ENCODE measurements around the gene SUSD2.

SUSD2 gene

DNA sequence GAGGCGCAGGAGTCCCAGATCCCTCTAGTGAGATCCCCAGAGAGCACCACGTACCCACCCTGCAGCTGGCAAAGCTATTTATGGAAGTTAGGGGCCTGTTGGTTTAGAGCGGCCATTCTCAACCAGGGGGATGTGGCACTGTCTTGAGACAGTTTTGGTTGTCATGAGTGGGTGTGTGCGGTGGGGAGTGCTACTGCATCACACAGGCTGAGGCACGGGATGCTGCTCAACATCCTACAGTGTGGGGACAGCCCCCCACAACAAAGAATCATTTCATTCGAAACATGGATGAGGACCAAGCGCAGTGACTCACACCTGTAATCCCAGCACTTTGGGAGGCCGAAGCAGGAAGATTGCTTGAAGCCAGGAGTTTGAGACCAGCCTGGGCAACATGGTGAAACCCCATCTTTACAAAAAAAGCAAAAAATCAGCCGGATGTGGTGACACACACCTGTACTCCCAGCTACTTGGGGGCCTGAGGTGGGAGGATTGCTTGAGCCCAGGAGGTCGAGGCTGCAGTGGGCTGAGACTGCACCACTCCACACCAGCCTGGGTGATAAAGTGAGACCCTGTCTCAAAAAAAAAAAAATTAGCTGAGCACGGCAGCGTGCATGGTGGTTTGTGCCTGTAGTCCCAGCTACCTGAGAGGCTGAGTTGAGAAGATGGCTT, 35.4 kb downstream of the SUSD2 start:
- DNase-seq (ENCODE audit: extremely low read depth, low read depth) = no peak
- H3K4me3 ChIP-seq (replicated peaks; ENCODE audit: low read depth, low read length) = no peak overlapping the region
- no peak for TF ChIP-seq CTCF (IDR thresholded peaks at IDR 0.05; ENCODE audit: low read depth, low read length, missing control alignments)

- no peak for DNase-seq (ENCODE audit: extremely low read depth, low read depth)
- no peak for TF ChIP-seq CTCF (IDR thresholded peaks at IDR 0.05; ENCODE audit: low read depth, low read length, missing control alignments)
- H3K4me3 ChIP-seq (replicated peaks; ENCODE audit: low read depth, low read length) = no peak overlapping the region
These were observed 36.1 kb downstream of the SUSD2 start for GRCh38 chr22:24217384-24217783.

- no peak for TF ChIP-seq CTCF (IDR thresholded peaks at IDR 0.05; ENCODE audit: low read depth, low read length, missing control alignments)
These were observed 38.5 kb downstream of the SUSD2 start for GRCh38 chr22:24219750-24220149.

GRCh38 chr22:24224468-24224867, 43.2 kb downstream of the SUSD2 start:
- TF ChIP-seq CTCF (IDR thresholded peaks at IDR 0.05; ENCODE audit: low read depth, low read length, missing control alignments) = no peak
- no peak overlapping the region for H3K4me3 ChIP-seq (replicated peaks; ENCODE audit: low read depth, low read length)
- DNase-seq (ENCODE audit: extremely low read depth, low read depth) = no peak

More at GRCh38 chr22:24219750-24220149, 38.5 kb downstream of the SUSD2 start:
- no peak for DNase-seq (ENCODE audit: extremely low read depth, low read depth)
- no peak overlapping the region for H3K4me3 ChIP-seq (replicated peaks; ENCODE audit: low read depth, low read length)

DNA sequence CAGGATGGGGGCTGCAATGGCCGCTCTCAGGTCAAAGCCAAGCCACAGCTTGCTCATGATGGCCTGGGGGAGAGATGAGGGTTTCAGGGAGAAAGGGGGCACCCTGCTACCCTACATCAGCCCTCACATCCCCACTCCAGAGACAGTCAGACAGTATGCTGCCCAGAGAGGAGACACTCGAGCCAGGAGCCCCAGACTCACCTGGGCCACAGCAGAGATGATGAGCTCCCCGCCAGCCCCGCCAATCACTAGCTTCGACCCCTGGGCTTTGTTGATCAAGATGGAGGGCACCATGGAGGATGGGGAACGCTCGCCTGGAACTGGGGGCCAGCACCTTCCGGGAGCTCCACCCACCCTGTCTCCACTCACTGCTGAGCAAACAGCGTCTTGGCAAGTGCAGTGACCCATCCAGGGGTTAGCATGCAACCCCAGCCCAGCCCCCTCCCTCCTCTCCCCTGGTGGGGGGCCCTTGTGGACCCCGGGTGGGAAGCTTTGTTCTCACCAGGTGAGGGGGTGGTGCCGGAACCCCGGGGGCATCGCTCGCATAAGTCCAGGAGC, 43.8 kb downstream of the SUSD2 start:
- no peak for TF ChIP-seq CTCF (IDR thresholded peaks at IDR 0.05; ENCODE audit: low read depth, low read length, missing control alignments)
- no peak overlapping the region for H3K4me3 ChIP-seq (replicated peaks; ENCODE audit: low read depth, low read length)
- no peak for DNase-seq (ENCODE audit: extremely low read depth, low read depth)

DNA sequence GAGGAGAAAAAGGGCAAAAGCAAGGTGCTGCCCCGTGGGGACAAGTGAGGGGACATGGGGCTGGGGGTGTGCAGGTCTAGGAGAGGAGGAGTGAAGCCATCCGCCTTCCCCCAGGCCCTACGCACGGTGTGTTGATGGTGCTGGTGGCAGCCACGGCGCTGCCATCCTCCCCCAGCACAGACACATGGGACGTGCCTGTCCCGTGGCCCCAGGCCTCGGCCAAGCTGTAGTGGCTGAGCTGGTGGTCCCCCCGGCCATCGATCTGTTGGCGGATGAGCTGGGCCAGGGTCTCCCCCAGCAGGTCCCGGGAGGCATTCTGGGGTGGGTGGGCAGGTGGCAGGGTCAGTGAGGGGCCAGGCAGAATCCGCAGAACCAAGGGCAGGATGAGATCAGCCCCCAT, 44.7 kb downstream of the SUSD2 start:
- no peak for DNase-seq (ENCODE audit: extremely low read depth, low read depth)
- TF ChIP-seq CTCF (IDR thresholded peaks at IDR 0.05; ENCODE audit: low read depth, low read length, missing control alignments) = no peak
- no peak overlapping the region for H3K4me3 ChIP-seq (replicated peaks; ENCODE audit: low read depth, low read length)

Measured in HFF-Myc (cell line).